MM.1S (cell line): ENCODE data around the gene LRRTM4.

Experiments
- DNase-seq: peaks from one replicate; pipeline ENCODE4 v3.0.0-alpha.2; 2015
- H2AFZ ChIP-seq: fragments of 300-600 bp; sonication (generic); 2 replicates; pipeline ENCODE4 v1.6.0; 2016; ENCODE audit warnings: antibody characterized with exemption, low read length
- H3F3A ChIP-seq: fragments of 300-600 bp; sonication (generic); 2 replicates; pipeline ENCODE4 v1.6.1; 2016; ENCODE audit warnings: mild to moderate bottlenecking, antibody characterized with exemption, low read length, moderate library complexity, mixed read lengths; ENCODE audit not compliant: insufficient read depth
- H3K27ac ChIP-seq: fragments of 300-600 bp; sonication (generic); 2 replicates; pipeline ENCODE4 v1.5.1; 2016; ENCODE audit warnings: mild to moderate bottlenecking, low read length
- H3K27me3 ChIP-seq: fragments of 300-600 bp; sonication (generic); replicated peaks from 2 replicates; pipeline ENCODE4 v1.6.0; 2016; ENCODE audit warnings: low read length; ENCODE audit not compliant: insufficient read depth
- H3K36me3 ChIP-seq: fragments of 300-600 bp; sonication (generic); replicated peaks from 2 replicates; pipeline ENCODE4 v1.6.1; 2016; ENCODE audit warnings: mild to moderate bottlenecking, low read length, mixed read lengths; ENCODE audit not compliant: insufficient read depth
- H3K4me1 ChIP-seq: fragments of 300-600 bp; sonication (generic); 2 replicates; pipeline ENCODE4 v1.6.1; 2016; ENCODE audit warnings: low read length, mixed read lengths
- H3K4me2 ChIP-seq: fragments of 300-600 bp; sonication (generic); 2 replicates; pipeline ENCODE4 v1.6.0; 2016; ENCODE audit warnings: low read depth, low read length
- H3K4me3 ChIP-seq: fragments of 300-600 bp; sonication (generic); 2 replicates; pipeline ENCODE4 v1.5.1; 2016; ENCODE audit warnings: low read length, mixed read lengths
- H3K79me2 ChIP-seq: fragments of 300-600 bp; sonication (generic); 2 replicates; pipeline ENCODE4 v1.6.1; 2016; ENCODE audit warnings: mixed run types, low read length, mixed read lengths
- H3K9ac ChIP-seq: fragments of 300-600 bp; sonication (generic); 2 replicates; pipeline ENCODE4 v1.6.1; 2016; ENCODE audit warnings: low read length, mixed read lengths
- H3K9me2 ChIP-seq: fragments of 300-600 bp; sonication (generic); replicated peaks from 2 replicates; pipeline ENCODE4 v1.6.1; 2016; ENCODE audit warnings: mild to moderate bottlenecking, low read length, mixed read lengths; ENCODE audit not compliant: insufficient read depth
- H3K9me3 ChIP-seq: fragments of 300-600 bp; sonication (generic); replicated peaks from 2 replicates; pipeline ENCODE4 v1.6.1; 2016; ENCODE audit warnings: mild to moderate bottlenecking, low read length, mixed read lengths; ENCODE audit not compliant: insufficient read depth
- H4K20me1 ChIP-seq: fragments of 300-600 bp; sonication (generic); 2 replicates; pipeline ENCODE4 v1.6.1; 2016; ENCODE audit warnings: mild to moderate bottlenecking, low read length, moderate library complexity, mixed read lengths; ENCODE audit not compliant: insufficient read depth
- EZH2 ChIP-seq: fragments of 300-600 bp; sonication (generic); optimal IDR thresholded peaks from 2 replicates; pipeline ENCODE3; 2017; ENCODE audit warnings: low read depth, mild to moderate bottlenecking, antibody characterized with exemption, low read length, mixed read lengths
- EZH2phosphoT487 ChIP-seq: fragments of 300-600 bp; sonication (generic); IDR thresholded peaks from 2 replicates; pipeline ENCODE4 v1.6.1; 2018; ENCODE audit warnings: antibody characterized with exemption, low read length
- TF ChIP-seq, protein P1 (sequence below): fragments of 300-600 bp; sonication (generic); IDR thresholded peaks from 2 replicates; pipeline ENCODE4 v1.5.1; 2016; ENCODE audit warnings: antibody characterized with exemption, low read length, mixed read lengths

Gene LRRTM4

DNA sequence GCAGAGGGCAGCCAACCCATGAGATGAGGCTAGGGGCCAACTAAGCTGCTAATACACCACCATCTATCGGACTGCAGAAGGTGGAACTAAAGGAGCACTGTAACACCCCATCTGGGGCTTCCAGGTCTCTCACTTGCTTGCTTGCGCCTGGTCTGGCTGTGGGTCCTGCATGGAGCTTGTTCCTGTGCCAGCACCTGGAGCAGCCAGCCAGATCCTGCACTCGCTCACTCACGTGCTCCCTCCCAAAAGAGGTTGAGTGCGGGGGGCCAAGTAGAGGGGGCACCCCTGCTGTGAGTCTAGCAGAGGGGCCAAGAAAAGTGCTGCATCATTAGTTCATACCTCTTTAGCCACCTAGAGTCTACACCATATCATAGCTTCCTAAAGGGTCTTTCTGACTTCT, 250.9 kb downstream of the LRRTM4 start:
- Histone ChIP-seq H3K4me3 (no peak overlapping the region), H3K9me2 (no peaks in the 10 kb centered on the region), H3K27ac (no peak overlapping the region), H3K27me3 (no peaks in the 10 kb centered on the region), H3K9me3 (no peaks in the 10 kb centered on the region), H2AFZ (no peak overlapping the region), H3K79me2 (no peaks in the 10 kb centered on the region), H3K4me1 (peaks cover 9% of the 10 kb centered on the region), H3K4me2 (no peak overlapping the region), H3K36me3 (no peaks in the 10 kb centered on the region), H4K20me1 (no peaks in the 10 kb centered on the region), H3K9ac (no peak overlapping the region), H3F3A (no peaks in the 10 kb centered on the region)
- TF ChIP-seq, protein P1, sequence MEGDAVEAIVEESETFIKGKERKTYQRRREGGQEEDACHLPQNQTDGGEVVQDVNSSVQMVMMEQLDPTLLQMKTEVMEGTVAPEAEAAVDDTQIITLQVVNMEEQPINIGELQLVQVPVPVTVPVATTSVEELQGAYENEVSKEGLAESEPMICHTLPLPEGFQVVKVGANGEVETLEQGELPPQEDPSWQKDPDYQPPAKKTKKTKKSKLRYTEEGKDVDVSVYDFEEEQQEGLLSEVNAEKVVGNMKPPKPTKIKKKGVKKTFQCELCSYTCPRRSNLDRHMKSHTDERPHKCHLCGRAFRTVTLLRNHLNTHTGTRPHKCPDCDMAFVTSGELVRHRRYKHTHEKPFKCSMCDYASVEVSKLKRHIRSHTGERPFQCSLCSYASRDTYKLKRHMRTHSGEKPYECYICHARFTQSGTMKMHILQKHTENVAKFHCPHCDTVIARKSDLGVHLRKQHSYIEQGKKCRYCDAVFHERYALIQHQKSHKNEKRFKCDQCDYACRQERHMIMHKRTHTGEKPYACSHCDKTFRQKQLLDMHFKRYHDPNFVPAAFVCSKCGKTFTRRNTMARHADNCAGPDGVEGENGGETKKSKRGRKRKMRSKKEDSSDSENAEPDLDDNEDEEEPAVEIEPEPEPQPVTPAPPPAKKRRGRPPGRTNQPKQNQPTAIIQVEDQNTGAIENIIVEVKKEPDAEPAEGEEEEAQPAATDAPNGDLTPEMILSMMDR, result no peak
- TF ChIP-seq EZH2phosphoT487, result no peak
- TF ChIP-seq EZH2, result no peak
- DNase-seq, result no peak

DNA sequence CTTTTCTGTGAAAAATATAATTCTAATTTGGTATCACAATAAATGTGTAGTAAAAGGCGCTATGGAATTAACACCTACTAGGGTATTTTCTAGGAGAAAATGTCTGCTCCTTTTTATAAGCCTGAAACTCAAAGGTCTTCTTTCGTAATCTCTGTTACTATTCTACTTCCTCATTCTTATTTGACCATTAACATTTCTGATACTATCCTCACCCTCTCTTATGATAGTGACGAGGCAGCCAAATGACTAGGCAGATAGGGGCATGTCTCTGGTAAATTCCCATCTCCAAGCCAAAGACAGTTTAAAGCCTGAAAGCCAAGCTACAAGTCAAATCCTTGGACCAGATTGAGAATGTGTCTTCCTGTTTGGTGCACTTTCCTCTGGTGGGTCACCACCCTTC, 251.7 kb downstream of the LRRTM4 start:
- no peak overlapping the region for H3K9ac ChIP-seq
- no peak overlapping the region for H3K4me3 ChIP-seq
- no peaks in the 10 kb centered on the region for H3F3A ChIP-seq
- H3K4me1 ChIP-seq, result peaks cover 9% of the 10 kb centered on the region
- H3K79me2 ChIP-seq, result no peaks in the 10 kb centered on the region
- no peaks in the 10 kb centered on the region for H3K27me3 ChIP-seq
- no peak overlapping the region for H3K27ac ChIP-seq
- no peak for DNase-seq
- H3K9me3 ChIP-seq, result no peaks in the 10 kb centered on the region
- TF ChIP-seq, protein P1, result no peak
- no peak for TF ChIP-seq EZH2phosphoT487
- TF ChIP-seq EZH2, result no peak
- H4K20me1 ChIP-seq, result no peaks in the 10 kb centered on the region
- no peak overlapping the region for H2AFZ ChIP-seq
- no peaks in the 10 kb centered on the region for H3K9me2 ChIP-seq
- H3K36me3 ChIP-seq, result no peaks in the 10 kb centered on the region
- H3K4me2 ChIP-seq, result no peak overlapping the region

DNA sequence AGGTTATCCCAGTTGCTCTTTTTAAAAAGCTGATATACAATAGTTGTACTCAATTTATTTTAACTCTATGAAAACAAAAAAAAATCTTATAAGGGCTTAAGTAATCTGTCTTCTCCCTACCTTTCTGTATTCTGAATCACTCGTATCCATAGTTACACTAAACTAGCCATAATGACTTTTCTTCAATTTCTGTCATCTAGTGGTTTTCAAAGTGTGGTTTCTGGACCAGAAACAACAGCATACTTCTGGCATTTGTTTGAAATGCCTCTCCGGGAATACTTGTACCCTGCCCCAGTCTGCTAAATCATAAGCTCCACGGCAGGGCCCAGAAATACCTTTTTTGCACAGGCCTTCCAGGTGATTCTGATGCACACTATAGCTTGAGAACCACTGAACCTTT, 253.6 kb downstream of the LRRTM4 start:
- no peak overlapping the region for H2AFZ ChIP-seq
- H3K4me3 ChIP-seq, result no peak overlapping the region
- H3K36me3 ChIP-seq, result no peaks in the 10 kb centered on the region
- DNase-seq, result no peak
- no peaks in the 10 kb centered on the region for H3K79me2 ChIP-seq
- no peaks in the 10 kb centered on the region for H4K20me1 ChIP-seq
- no peaks in the 10 kb centered on the region for H3K27me3 ChIP-seq
- no peak overlapping the region for H3K4me2 ChIP-seq
- H3K9me3 ChIP-seq, result no peaks in the 10 kb centered on the region
- no peak overlapping the region for H3K27ac ChIP-seq
- peaks cover 9% of the 10 kb centered on the region for H3K4me1 ChIP-seq
- H3K9me2 ChIP-seq, result no peaks in the 10 kb centered on the region
- TF ChIP-seq EZH2, result no peak
- TF ChIP-seq EZH2phosphoT487, result no peak
- TF ChIP-seq, protein P1, result no peak
- H3F3A ChIP-seq, result no peaks in the 10 kb centered on the region
- H3K9ac ChIP-seq, result no peak overlapping the region
